ENCODE results near the gene CARD9.

DNA sequence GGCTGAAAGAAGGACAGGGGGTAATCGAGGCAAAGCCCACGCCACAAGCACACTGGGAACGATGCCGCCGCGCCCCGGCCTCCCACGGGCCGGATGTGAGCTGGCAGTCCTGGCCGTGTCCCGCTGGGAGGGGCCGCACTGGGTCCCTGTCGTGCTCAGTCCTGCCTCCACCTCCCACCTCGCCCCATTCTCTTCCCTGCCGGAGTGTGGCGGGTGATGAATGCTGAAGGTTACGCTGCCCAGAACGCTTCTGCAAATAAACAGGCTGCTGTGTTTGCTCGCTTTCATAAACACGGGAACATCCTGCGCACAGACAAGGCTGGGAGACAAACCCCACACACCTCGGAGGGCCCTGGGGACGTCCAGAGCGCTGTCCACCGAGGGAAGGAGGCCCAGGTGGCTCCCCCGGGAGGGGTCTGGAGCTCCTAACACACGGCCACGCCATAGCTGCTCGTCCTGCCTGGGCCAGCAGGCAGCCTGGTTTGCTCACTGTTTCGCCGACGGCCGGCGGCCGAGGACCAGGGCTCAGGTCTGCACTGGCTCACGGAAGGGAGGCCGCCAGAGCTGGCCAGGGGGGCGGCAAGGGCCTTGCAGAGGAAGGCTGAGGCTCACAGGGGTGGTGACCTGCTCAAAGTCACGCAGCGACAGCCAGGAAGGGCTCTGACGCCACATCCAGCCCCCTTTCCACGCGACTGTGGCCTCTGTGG, 12.3 kb downstream of the CARD9 start:
- TF ChIP-seq, protein P1, sequence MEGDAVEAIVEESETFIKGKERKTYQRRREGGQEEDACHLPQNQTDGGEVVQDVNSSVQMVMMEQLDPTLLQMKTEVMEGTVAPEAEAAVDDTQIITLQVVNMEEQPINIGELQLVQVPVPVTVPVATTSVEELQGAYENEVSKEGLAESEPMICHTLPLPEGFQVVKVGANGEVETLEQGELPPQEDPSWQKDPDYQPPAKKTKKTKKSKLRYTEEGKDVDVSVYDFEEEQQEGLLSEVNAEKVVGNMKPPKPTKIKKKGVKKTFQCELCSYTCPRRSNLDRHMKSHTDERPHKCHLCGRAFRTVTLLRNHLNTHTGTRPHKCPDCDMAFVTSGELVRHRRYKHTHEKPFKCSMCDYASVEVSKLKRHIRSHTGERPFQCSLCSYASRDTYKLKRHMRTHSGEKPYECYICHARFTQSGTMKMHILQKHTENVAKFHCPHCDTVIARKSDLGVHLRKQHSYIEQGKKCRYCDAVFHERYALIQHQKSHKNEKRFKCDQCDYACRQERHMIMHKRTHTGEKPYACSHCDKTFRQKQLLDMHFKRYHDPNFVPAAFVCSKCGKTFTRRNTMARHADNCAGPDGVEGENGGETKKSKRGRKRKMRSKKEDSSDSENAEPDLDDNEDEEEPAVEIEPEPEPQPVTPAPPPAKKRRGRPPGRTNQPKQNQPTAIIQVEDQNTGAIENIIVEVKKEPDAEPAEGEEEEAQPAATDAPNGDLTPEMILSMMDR (IDR thresholded peaks at IDR 0.05), result no peak
- no peak for TF ChIP-seq POLR2A (IDR thresholded peaks at IDR 0.05)
